ENCODE results near the gene SERINC5. TPM values are rescaled to one million over a fixed set of nuclear protein-coding genes. Genes with fewer than 3 reads are reported as not detected.
A peak's percentile ranks its signal among the peaks of the same experiment; 100 is the strongest.

Gene SERINC5
- total and polyA plus RNA-seq, 4 donors, result 6.2 to 84.5 (median 23.9) TPM

GRCh38 chr5:80147119-80147815 is 108.6 kb downstream of the SERINC5 start:
- DNase-seq (no peak), ATAC-seq (ENCODE audit: insufficient read depth, low FRiP score) (no peak)
- Histone ChIP-seq H3K27ac (ENCODE audit: low read depth in 1 of 2, low read length in 1 of 2) (no peak overlapping the region), H3K27me3 (ENCODE audit: control insufficient read depth in 3 of 3, insufficient read depth in 3 of 3, low read length in 2 of 3) (no peaks in the 10 kb centered on the region), H3K9ac (ENCODE audit: insufficient read depth in 1 of 2, low read length in 2 of 2) (no peak overlapping the region), H3K36me3 (ENCODE audit: control insufficient read depth in 4 of 4, insufficient read depth in 4 of 4, low read length in 4 of 4) (peaks cover 3 to 68% (median 30%) of the 10 kb centered on the region in 4 donors), H3K9me3 (ENCODE audit: control insufficient read depth in 4 of 4, insufficient read depth in 3 of 4, low read length in 3 of 4) (no peaks in the 10 kb centered on the region), H3K4me3 (no peak overlapping the region), H3K4me1 (ENCODE audit: control insufficient read depth in 5 of 5, insufficient read depth in 5 of 5, low read length in 5 of 5) (peaks cover 0 to 8% (median 4%) of the 10 kb centered on the region in 5 donors)
- TF ChIP-seq CTCF (IDR thresholded peaks at IDR 0.05; ENCODE audit: control extremely low read depth, extremely low read depth), result no peak
- WGBS, 2 donors, result 94 to 95% methylated on average over 9 of the region's 9 CpGs

- TF ChIP-seq CTCF (IDR thresholded peaks at IDR 0.05; ENCODE audit: control extremely low read depth, extremely low read depth), result no peak
- ATAC-seq (ENCODE audit: insufficient read depth, low FRiP score) (no peak), DNase-seq (no peak)
- no peaks in the 10 kb centered on the region for H3K27me3 ChIP-seq (ENCODE audit: control insufficient read depth in 3 of 3, insufficient read depth in 3 of 3, low read length in 2 of 3)
- H3K9ac ChIP-seq (ENCODE audit: insufficient read depth in 1 of 2, low read length in 2 of 2), result no peak overlapping the region
- H3K36me3 ChIP-seq (ENCODE audit: control insufficient read depth in 4 of 4, insufficient read depth in 4 of 4, low read length in 4 of 4), result peaks cover 3 to 60% (median 22%) of the 10 kb centered on the region in 4 donors
- H3K4me1 ChIP-seq (ENCODE audit: control insufficient read depth in 5 of 5, insufficient read depth in 5 of 5, low read length in 5 of 5), result peaks cover 6 to 16% (median 11%) of the 10 kb centered on the region in 5 donors
- 57 to 74% methylated on average over 9 of the region's 9 CpGs for WGBS, 2 donors
- no peak overlapping the region for H3K4me3 ChIP-seq
- H3K9me3 ChIP-seq (ENCODE audit: control insufficient read depth in 4 of 4, insufficient read depth in 3 of 4, low read length in 3 of 4), result no peaks in the 10 kb centered on the region
- H3K27ac ChIP-seq (ENCODE audit: low read depth in 1 of 2, low read length in 1 of 2), result peak overlapping the region in 1 of 2 donors; percentile 52
Measured at GRCh38 chr5:80146046-80146445, 109.8 kb downstream of the SERINC5 start.

GRCh38 chr5:80143491-80143890 is 112.4 kb downstream of the SERINC5 start:
- TF ChIP-seq CTCF (IDR thresholded peaks at IDR 0.05; ENCODE audit: control extremely low read depth, extremely low read depth), result no peak
- Histone ChIP-seq H3K4me3 (no peak overlapping the region), H3K36me3 (ENCODE audit: control insufficient read depth in 4 of 4, insufficient read depth in 4 of 4, low read length in 4 of 4) (peaks cover 3 to 43% (median 12%) of the 10 kb centered on the region in 4 donors), H3K27me3 (ENCODE audit: control insufficient read depth in 3 of 3, insufficient read depth in 3 of 3, low read length in 2 of 3) (no peaks in the 10 kb centered on the region), H3K9ac (ENCODE audit: insufficient read depth in 1 of 2, low read length in 2 of 2) (no peak overlapping the region), H3K27ac (ENCODE audit: low read depth in 1 of 2, low read length in 1 of 2) (no peak overlapping the region), H3K9me3 (ENCODE audit: control insufficient read depth in 4 of 4, insufficient read depth in 3 of 4, low read length in 3 of 4) (no peaks in the 10 kb centered on the region), H3K4me1 (ENCODE audit: control insufficient read depth in 5 of 5, insufficient read depth in 5 of 5, low read length in 5 of 5) (peaks cover 9 to 26% (median 17%) of the 10 kb centered on the region in 5 donors)
- DNase-seq (no peak), ATAC-seq (ENCODE audit: insufficient read depth, low FRiP score) (no peak)
- 92 to 94% methylated on average over 13 of the region's 13 CpGs for WGBS, 2 donors

Data from lung (tissue), 12 donors.